HEK293 (cell line): ENCODE data around the gene TYROBP.
"Not testable (repeated sequence)": the region's sequence is repeated elsewhere in the genome, so short reads cannot be mapped to it uniquely, and the experiment has no call there.

ENCODE experiments used
- CTCF ChIA-PET: fragments of 350-600 bp; formaldehyde crosslinking; extraction: SDS; loops from one replicate; lab custom pipeline; 2021; ENCODE audit warnings: antibody characterized with exemption; lab: Yijun Ruan, JAX
- POLR2A ChIA-PET: fragments of 300-600 bp; formaldehyde crosslinking; extraction: SDS; loops from one replicate; lab custom pipeline; 2020; ENCODE audit warnings: antibody characterized with exemption, inconsistent platforms; lab: Yijun Ruan, JAX
- H3K27ac ChIP-seq: fragments of 200-500 bp; sonication (Bioruptor generic); 2 replicates; pipeline ENCODE4 v1.5.1; 2014; ENCODE audit warnings: low read depth, low read length, control low read depth, inconsistent platforms; ENCODE audit errors: extremely low read depth
- H3K36me3 ChIP-seq, 2 experiments: fragments of 200-500 bp in 1 of 2; sonication (Bioruptor generic) in 1 of 2; 1 replicate in 1 of 2; 2 replicates in 1 of 2; pipeline ENCODE4 v1.5.1; 2014 to 2017; ENCODE audit warnings: inconsistent platforms in 2 of 2, low read length in 2 of 2; ENCODE audit not compliant: control insufficient read depth in 2 of 2, insufficient read depth in 1 of 2
- H3K4me1 ChIP-seq: fragments of 200-500 bp; sonication (Bioruptor generic); 2 replicates; pipeline ENCODE4 v1.5.1; 2014; ENCODE audit warnings: mild to moderate bottlenecking, low read length, inconsistent platforms; ENCODE audit not compliant: control insufficient read depth, insufficient read depth
- H3K4me3 ChIP-seq: 2 replicates; pipeline ENCODE4 v1.5.1; 2011; ENCODE audit warnings: low read depth, mild to moderate bottlenecking, control low read depth, low read length, moderate library complexity
- H3K9me3 ChIP-seq: fragments of 200-500 bp; sonication (Bioruptor generic); 2 replicates; pipeline ENCODE4 v1.5.1; 2014; ENCODE audit warnings: low read depth, low read length, inconsistent platforms; ENCODE audit not compliant: control insufficient read depth, insufficient read depth
- KLF10 ChIP-seq: fragments of 450-650 bp; IDR thresholded peaks from 2 replicates; pipeline ENCODE4 v1.5.1; 2018; ENCODE audit warnings: missing biosample characterization, mild to moderate bottlenecking, missing genetic modification characterization
- KLF16 ChIP-seq: fragments of 450-650 bp; formaldehyde crosslinking; IDR thresholded peaks from 2 replicates; pipeline ENCODE4 v1.5.1; 2017; ENCODE audit warnings: missing biosample characterization, missing genetic modification characterization
- RBAK ChIP-seq: fragments of 450-650 bp; formaldehyde crosslinking; IDR thresholded peaks from 2 replicates; pipeline ENCODE4 v1.5.1; 2016; ENCODE audit warnings: missing biosample characterization, missing genetic modification characterization
- REPIN1 ChIP-seq: fragments of 450-650 bp; formaldehyde crosslinking; IDR thresholded peaks from 2 replicates; pipeline ENCODE4 v1.5.1; 2017; ENCODE audit warnings: missing biosample characterization, missing genetic modification characterization, low read depth
- SCRT2 ChIP-seq: fragments of 450-650 bp; formaldehyde crosslinking; IDR thresholded peaks from 2 replicates; pipeline ENCODE4 v1.5.1; 2016; ENCODE audit warnings: missing biosample characterization, missing genetic modification characterization
- ZBTB8A ChIP-seq: fragments of 450-650 bp; formaldehyde crosslinking; IDR thresholded peaks from 2 replicates; pipeline ENCODE4 v1.5.1; 2016; ENCODE audit warnings: missing biosample characterization, missing genetic modification characterization
- ZNF133 ChIP-seq: fragments of 450-650 bp; formaldehyde crosslinking; IDR thresholded peaks from 2 replicates; pipeline ENCODE4 v1.5.1; 2016; ENCODE audit warnings: missing biosample characterization, missing genetic modification characterization
- ZNF16 ChIP-seq: fragments of 450-650 bp; formaldehyde crosslinking; IDR thresholded peaks from 2 replicates; pipeline ENCODE4 v1.5.1; 2016; ENCODE audit warnings: low read depth, missing biosample characterization, missing genetic modification characterization
- ZNF335 ChIP-seq: fragments of 450-650 bp; formaldehyde crosslinking; conservative IDR thresholded peaks from 2 replicates; pipeline ENCODE4 v1.5.1; 2016; ENCODE audit warnings: missing biosample characterization, missing genetic modification characterization
- ZNF501 ChIP-seq: fragments of 450-650 bp; formaldehyde crosslinking; IDR thresholded peaks from 2 replicates; pipeline ENCODE4 v1.5.1; 2016; ENCODE audit warnings: missing biosample characterization, missing genetic modification characterization
- ZNF571 ChIP-seq: fragments of 450-650 bp; formaldehyde crosslinking; IDR thresholded peaks from 2 replicates; pipeline ENCODE4 v1.5.0; 2017; ENCODE audit warnings: missing biosample characterization, missing genetic modification characterization
- ZNF664 ChIP-seq: fragments of 450-650 bp; formaldehyde crosslinking; IDR thresholded peaks from 2 replicates; pipeline ENCODE4 v1.5.1; 2016; ENCODE audit warnings: missing biosample characterization, missing genetic modification characterization
- ZNF707 ChIP-seq: fragments of 450-650 bp; formaldehyde crosslinking; IDR thresholded peaks from 2 replicates; pipeline ENCODE4 v1.5.1; 2016; ENCODE audit warnings: missing biosample characterization, missing genetic modification characterization
- ZNF768 ChIP-seq: fragments of 450-650 bp; formaldehyde crosslinking; IDR thresholded peaks from 2 replicates; pipeline ENCODE4 v1.5.1; 2018; ENCODE audit warnings: missing biosample characterization, mild to moderate bottlenecking, missing genetic modification characterization
- ZSCAN23 ChIP-seq: fragments of 450-650 bp; formaldehyde crosslinking; IDR thresholded peaks from 2 replicates; pipeline ENCODE4 v1.5.1; 2016; ENCODE audit warnings: missing biosample characterization, missing genetic modification characterization
- TF ChIP-seq, protein P1 (sequence below): fragments of 450-650 bp; formaldehyde crosslinking; IDR thresholded peaks from 2 replicates; pipeline ENCODE4 v1.5.1; 2016; ENCODE audit warnings: missing biosample characterization, missing genetic modification characterization, low read depth
- TF ChIP-seq, protein P2 (sequence below): fragments of 450-650 bp; formaldehyde crosslinking; IDR thresholded peaks from 2 replicates; pipeline ENCODE4; 2016; ENCODE audit warnings: missing biosample characterization, missing genetic modification characterization
- TF ChIP-seq, protein P3 (sequence below): fragments of 450-650 bp; formaldehyde crosslinking; IDR thresholded peaks from 2 replicates; pipeline ENCODE4 v1.5.1; 2016; ENCODE audit warnings: missing biosample characterization, missing genetic modification characterization
- TF ChIP-seq, protein P4 (sequence below): fragments of 450-650 bp; formaldehyde crosslinking; IDR thresholded peaks from 2 replicates; pipeline ENCODE4 v1.5.1; 2017; ENCODE audit warnings: missing biosample characterization, missing genetic modification characterization

TYROBP gene

DNA sequence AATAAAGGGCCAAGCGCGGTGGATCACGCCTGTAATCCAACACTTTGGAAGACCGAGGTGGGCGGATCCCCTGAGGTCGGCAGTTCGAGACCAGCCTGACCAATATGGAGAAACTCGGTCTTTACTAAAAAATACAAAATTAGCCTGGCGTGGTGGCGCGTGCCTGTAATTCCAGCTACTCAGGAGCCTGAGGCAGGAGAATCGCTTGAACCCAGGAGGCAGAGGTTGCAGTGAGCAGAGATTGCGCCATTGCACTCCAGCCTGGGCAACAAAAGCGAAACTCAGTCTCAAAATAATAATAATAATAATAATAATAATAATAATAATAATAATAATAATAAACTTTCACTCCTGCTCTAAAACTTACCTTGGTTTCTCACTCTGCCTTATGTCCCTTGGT, 2.3 kb upstream of the TYROBP start:
- H3K27ac ChIP-seq, POLR2A ChIA-PET, H3K4me3 ChIP-seq, H3K9me3 ChIP-seq, H3K36me3 ChIP-seq, H3K4me1 ChIP-seq: not testable (repeated sequence)
- CTCF ChIA-PET, result interaction anchor here (0.7 kb wide), 2 partner anchors 40 kb away, joined by 3 read pairs; no protein-coding TSS in a partner anchor
- peak; percentile 92; the same call in 1 of the 2 replicates for TF ChIP-seq REPIN1 (tag by site-specific recombination)

DNA sequence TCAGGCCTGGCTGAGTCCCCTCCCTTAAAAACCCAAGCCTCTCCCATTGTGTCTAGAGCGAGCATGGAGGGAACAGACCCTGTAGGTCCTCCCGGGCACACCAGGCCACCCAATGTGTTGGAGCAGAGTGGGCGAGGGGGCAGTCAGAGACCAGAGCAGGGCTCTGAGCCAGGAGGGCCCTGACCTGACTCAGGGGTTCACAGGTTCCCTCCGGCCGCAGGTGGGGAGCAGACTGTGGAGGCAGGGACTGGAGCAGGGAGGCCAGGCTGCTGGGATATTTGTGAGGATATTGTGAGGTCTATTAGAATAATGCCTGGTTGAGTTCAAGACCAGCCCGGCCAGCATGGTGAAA, 1.6 kb upstream of the TYROBP start:
- POLR2A ChIA-PET, result interaction anchor here (1.0 kb wide), 1 partner anchor 136 kb away, joined by 3 read pairs; no protein-coding TSS in a partner anchor
- CTCF ChIA-PET, result interaction anchor here (0.7 kb wide), 1 partner anchor 39 kb away, joined by 3 read pairs; no protein-coding TSS in a partner anchor
- no peaks in the 10 kb centered on the region; the same call in 1 of the 2 replicates for H3K9me3 ChIP-seq
- H3K27ac ChIP-seq, result no peak overlapping the region
- no peaks in the 10 kb centered on the region; a peak in 1 of 3 replicates for H3K36me3 ChIP-seq
- no peak overlapping the region for H3K4me3 ChIP-seq
- TF ChIP-seq, protein P1, sequence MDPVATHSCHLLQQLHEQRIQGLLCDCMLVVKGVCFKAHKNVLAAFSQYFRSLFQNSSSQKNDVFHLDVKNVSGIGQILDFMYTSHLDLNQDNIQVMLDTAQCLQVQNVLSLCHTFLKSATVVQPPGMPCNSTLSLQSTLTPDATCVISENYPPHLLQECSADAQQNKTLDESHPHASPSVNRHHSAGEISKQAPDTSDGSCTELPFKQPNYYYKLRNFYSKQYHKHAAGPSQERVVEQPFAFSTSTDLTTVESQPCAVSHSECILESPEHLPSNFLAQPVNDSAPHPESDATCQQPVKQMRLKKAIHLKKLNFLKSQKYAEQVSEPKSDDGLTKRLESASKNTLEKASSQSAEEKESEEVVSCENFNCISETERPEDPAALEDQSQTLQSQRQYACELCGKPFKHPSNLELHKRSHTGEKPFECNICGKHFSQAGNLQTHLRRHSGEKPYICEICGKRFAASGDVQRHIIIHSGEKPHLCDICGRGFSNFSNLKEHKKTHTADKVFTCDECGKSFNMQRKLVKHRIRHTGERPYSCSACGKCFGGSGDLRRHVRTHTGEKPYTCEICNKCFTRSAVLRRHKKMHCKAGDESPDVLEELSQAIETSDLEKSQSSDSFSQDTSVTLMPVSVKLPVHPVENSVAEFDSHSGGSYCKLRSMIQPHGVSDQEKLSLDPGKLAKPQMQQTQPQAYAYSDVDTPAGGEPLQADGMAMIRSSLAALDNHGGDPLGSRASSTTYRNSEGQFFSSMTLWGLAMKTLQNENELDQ (tag by site-specific recombination), result no peak
- no peak for TF ChIP-seq KLF16 (tag by site-specific recombination)
- no peak for TF ChIP-seq ZNF16
- 0 out of 2 replicates have a peak, but pooled peaks have one; percentile 18 for TF ChIP-seq SCRT2 (tag by site-specific recombination)
- H3K4me1 ChIP-seq, result no peaks in the 10 kb centered on the region

DNA sequence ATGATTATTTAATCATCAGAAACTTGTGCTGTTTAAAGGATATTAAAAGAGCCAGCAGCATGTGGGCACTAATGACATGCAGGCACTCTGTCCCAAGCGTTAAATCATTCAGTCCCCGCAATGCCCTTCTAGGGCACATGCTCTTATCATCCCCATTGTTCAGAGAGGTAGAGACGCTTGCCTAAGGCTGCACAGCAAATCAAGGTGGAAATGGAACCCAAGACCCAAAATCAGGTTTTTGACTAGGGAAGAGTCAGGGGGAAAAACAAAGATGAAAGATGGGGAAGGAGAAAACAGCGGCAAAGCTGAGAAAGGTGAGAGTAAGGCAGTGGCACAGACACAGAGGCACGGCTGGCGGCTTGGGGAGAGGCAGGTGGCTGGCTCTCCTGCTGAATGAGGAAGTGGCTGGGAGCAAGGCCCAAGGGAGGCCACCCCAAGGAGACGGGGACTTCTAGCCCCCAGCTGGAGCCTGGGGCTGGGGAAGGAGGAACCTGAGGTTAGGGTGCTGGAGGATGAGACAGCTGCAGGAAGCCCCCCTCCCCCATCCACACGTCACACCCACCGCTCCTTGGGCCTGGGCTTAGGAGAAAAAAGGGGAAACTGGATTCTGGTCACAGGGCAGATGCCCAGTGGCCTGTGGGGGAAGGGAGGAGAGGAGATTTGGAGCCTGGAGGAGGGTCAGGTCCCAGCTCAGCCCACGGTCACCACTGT, 1.0 kb upstream of the TYROBP start:
- ChIA-PET POLR2A (interaction anchor here (0.6 to 1.0 kb wide), 2 partner anchors 135 to 223 kb away, joined by 3 to 5 read pairs; no protein-coding TSS in a partner anchor), CTCF (interaction anchor here (1.0 kb wide), 1 partner anchor 89 kb away, joined by 3 read pairs; no protein-coding TSS in a partner anchor)
- Histone ChIP-seq H3K9me3 (no peaks in the 10 kb centered on the region; the same call in 1 of the 2 replicates), H3K27ac (no peak overlapping the region), H3K4me1 (no peaks in the 10 kb centered on the region), H3K36me3 (no peaks in the 10 kb centered on the region; a peak in 1 of 3 replicates), H3K4me3 (no peak overlapping the region)
- TF ChIP-seq, protein P2, sequence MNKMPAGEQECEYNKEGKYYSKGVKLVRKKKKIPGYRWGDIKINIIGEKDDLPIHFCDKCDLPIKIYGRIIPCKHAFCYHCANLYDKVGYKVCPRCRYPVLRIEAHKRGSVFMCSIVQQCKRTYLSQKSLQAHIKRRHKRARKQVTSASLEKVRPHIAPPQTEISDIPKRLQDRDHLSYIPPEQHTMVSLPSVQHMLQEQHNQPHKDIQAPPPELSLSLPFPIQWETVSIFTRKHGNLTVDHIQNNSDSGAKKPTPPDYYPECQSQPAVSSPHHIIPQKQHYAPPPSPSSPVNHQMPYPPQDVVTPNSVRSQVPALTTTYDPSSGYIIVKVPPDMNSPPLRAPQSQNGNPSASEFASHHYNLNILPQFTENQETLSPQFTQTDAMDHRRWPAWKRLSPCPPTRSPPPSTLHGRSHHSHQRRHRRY (tag by site-specific recombination), result 0 out of 2 replicates have a peak, but pooled peaks have one; percentile 23
- no peak for TF ChIP-seq RBAK (tag by site-specific recombination)
- TF ChIP-seq ZNF664 (tag by site-specific recombination), result 0 out of 2 replicates have a peak, but pooled peaks have one; percentile 51
- TF ChIP-seq ZNF501, result no peak
- no peak for TF ChIP-seq ZNF335 (tag by site-specific recombination)
- peak; percentile 99; the same call in 1 of the 2 replicates for TF ChIP-seq ZNF768
- no peak for TF ChIP-seq ZNF707 (tag by site-specific recombination)
- no peak for TF ChIP-seq ZBTB8A (tag by site-specific recombination)
- no peak for TF ChIP-seq ZNF133 (tag by site-specific recombination)
- TF ChIP-seq, protein P3, sequence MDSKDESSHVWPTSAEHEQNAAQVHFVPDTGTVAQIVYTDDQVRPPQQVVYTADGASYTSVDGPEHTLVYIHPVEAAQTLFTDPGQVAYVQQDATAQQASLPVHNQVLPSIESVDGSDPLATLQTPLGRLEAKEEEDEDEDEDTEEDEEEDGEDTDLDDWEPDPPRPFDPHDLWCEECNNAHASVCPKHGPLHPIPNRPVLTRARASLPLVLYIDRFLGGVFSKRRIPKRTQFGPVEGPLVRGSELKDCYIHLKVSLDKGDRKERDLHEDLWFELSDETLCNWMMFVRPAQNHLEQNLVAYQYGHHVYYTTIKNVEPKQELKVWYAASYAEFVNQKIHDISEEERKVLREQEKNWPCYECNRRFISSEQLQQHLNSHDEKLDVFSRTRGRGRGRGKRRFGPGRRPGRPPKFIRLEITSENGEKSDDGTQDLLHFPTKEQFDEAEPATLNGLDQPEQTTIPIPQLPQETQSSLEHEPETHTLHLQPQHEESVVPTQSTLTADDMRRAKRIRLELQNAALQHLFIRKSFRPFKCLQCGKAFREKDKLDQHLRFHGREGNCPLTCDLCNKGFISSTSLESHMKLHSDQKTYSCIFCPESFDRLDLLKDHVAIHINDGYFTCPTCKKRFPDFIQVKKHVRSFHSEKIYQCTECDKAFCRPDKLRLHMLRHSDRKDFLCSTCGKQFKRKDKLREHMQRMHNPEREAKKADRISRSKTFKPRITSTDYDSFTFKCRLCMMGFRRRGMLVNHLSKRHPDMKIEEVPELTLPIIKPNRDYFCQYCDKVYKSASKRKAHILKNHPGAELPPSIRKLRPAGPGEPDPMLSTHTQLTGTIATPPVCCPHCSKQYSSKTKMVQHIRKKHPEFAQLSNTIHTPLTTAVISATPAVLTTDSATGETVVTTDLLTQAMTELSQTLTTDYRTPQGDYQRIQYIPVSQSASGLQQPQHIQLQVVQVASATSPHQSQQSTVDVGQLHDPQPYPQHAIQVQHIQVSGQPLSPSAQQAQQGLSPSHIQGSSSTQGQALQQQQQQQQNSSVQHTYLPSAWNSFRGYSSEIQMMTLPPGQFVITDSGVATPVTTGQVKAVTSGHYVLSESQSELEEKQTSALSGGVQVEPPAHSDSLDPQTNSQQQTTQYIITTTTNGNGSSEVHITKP (tag by site-specific recombination), result no peak
- no peak for TF ChIP-seq ZNF571
- no peak for TF ChIP-seq KLF10 (tag by site-specific recombination)
- TF ChIP-seq, protein P4, sequence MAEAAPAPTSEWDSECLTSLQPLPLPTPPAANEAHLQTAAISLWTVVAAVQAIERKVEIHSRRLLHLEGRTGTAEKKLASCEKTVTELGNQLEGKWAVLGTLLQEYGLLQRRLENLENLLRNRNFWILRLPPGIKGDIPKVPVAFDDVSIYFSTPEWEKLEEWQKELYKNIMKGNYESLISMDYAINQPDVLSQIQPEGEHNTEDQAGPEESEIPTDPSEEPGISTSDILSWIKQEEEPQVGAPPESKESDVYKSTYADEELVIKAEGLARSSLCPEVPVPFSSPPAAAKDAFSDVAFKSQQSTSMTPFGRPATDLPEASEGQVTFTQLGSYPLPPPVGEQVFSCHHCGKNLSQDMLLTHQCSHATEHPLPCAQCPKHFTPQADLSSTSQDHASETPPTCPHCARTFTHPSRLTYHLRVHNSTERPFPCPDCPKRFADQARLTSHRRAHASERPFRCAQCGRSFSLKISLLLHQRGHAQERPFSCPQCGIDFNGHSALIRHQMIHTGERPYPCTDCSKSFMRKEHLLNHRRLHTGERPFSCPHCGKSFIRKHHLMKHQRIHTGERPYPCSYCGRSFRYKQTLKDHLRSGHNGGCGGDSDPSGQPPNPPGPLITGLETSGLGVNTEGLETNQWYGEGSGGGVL, result no peak
- no peak for TF ChIP-seq ZSCAN23 (tag by site-specific recombination)
